ENCODE measurements around the gene ANKRD23.

DNA sequence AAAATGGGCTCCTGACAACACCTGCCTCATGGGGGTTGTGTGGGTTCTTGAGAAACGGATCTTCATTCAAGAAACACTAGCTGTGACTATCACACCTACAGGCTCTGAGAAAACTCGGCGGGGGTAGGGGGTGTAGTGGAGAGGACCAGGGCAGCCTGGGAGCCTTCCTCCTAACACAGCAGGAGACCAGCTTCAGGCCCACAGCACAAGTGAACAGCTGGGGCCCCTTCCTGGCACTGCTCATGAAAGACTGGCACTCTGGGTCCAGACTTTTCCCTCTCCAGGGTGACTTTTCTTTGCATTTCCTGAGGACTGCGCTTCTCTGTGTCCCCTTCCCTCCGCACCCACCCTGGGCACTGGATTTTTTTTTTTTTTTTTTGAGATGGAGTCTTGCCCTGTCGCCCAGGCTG is 33.2 kb upstream of the ANKRD23 start:
- TF ChIP-seq, protein P1, sequence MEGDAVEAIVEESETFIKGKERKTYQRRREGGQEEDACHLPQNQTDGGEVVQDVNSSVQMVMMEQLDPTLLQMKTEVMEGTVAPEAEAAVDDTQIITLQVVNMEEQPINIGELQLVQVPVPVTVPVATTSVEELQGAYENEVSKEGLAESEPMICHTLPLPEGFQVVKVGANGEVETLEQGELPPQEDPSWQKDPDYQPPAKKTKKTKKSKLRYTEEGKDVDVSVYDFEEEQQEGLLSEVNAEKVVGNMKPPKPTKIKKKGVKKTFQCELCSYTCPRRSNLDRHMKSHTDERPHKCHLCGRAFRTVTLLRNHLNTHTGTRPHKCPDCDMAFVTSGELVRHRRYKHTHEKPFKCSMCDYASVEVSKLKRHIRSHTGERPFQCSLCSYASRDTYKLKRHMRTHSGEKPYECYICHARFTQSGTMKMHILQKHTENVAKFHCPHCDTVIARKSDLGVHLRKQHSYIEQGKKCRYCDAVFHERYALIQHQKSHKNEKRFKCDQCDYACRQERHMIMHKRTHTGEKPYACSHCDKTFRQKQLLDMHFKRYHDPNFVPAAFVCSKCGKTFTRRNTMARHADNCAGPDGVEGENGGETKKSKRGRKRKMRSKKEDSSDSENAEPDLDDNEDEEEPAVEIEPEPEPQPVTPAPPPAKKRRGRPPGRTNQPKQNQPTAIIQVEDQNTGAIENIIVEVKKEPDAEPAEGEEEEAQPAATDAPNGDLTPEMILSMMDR (IDR thresholded peaks at IDR 0.05): no peak
- no peak for TF ChIP-seq POLR2AphosphoS5 (IDR thresholded peaks at IDR 0.05; ENCODE audit: insufficient read depth in 1 of 2, low read depth in 1 of 2)

Data from vagina (tissue), 2 donors.